Activated CD4-positive, alpha-beta T cell treated with anti-CD3 and anti-CD28 coated beads, Interleukin-2, amount 50 U/mL, for 48 hours (primary cell): ENCODE data around the gene MECR.

Experiments
- DNase-seq, 2 experiments: peaks; one replicate each; pipeline ENCODE4 v3.0.0-alpha.2; 2020

Gene MECR

DNA sequence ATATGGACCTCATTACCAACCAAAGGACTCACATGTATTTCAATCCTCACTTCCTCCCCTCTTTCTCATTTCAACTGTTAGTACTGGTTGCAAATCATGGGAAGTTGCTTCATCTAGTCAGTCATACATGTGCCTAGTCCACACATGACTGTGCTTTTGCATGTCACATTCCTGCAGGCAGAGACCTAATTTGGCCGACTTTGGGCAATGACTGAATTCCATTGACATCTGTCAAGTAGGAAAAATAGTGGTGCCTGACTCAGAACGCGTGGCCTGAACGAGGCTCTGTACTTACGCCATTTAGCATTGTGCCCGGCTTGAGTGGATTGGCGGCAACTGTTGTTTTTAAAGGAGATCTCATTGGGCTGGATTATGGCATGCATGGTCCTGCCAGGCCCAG is 23.6 kb upstream of the MECR start:
- DNase-seq, result no peak

GRCh38 chr1:29253180-29253579 is 22.4 kb upstream of the MECR start:
- DNase-seq, result no peak

DNA sequence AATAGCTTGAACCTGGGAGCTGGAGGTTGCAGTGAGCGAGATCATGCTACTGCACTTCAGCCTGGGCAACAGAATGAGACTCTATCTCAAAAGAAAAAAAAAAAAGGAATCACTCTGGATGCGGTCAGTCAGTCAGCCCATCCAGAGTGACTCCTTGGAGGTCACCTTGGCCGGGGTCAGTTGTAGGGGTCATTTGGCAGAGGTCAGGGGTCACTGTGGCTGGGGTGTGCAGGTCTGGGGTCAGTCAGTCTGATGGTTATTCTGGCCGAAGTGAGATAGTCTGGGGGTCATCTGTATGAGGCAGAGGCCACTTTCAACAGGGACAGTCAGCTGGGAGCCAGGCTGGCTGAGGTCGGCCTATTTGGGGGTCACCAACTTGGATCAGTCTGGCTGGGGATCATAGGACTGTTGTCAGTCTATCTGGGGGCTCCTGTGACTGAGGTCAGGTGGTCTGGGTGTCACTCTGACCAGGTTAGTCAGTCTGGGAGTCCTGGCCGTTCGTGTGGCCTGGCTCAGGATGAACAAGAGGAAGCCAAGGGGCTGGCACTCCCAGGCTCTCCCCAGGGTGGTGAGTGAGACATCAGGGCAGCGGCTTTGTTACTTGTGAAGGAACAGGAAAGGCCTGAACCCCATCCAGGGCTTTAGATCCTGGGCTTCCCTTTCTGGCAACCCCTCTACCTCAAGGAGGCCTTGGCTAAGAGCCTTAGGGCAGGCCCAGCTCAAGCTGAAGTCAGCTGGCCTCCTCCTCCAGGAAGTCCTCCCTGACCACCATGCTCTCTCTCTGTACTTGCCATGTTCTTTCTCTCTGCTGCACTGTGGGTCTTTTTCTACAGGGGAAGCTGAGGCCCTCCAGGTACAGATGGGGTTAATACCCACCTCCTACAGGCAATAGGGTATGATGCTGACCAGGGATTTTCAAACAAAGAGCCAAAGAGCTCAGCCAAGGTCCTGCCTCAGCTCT is 20.7 kb upstream of the MECR start:
- DNase-seq, result no peak

DNA sequence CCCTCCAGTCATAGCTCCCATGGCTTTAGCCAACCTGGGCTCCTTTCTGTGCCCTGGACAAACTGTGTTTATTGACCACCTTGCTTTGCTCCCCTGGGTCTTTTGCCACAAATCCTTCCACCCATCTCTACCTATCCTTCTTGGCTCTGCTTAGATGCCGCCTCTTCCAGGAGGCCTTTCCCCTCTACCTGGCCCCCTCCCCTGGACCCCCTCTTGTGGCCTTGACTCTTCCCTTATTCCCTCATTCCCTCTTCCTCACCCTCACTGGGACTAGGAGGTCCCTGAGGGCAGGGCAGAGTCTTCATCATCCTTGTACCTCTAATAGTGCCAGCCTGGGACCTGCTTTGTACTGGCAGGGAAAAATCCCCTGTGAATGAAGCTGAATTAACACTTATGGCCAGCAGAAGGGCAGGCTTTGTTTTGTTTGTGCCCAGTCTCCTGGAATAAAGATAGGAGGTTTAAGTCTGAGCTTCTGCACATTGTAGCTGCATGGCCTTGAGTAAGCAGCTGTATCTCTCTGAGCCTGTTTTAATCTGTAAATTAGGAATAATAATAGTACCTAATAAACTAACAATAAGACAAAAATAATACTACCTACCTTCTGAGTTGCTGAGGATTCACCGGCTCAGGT is 19.3 kb upstream of the MECR start:
- no peak for DNase-seq

DNA sequence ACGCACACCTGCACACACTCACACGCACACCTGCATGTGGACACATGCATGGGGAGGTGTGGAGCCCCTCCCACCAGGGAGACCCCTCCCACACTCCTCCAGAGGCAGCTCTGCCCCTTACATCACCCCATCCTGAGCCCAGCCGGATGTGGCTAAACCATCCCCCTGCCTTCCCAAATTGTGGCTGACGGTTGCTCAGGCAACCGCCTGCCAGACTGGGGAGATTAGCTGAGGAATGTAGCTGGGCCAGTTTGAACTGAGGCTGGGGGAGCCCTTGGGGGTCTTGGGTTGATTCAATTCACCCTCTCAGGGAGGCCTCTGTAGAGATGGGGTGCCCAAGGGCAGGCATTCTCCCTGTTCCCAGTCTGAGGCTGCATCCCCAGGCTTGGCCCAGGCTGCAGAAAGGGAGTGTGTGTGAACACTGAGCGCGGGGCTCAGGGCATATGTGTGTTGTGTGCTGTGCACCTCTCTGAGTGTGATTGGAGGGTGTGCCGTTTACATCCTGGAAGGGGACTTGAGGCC is 18.5 kb upstream of the MECR start:
- no peak for DNase-seq

DNA sequence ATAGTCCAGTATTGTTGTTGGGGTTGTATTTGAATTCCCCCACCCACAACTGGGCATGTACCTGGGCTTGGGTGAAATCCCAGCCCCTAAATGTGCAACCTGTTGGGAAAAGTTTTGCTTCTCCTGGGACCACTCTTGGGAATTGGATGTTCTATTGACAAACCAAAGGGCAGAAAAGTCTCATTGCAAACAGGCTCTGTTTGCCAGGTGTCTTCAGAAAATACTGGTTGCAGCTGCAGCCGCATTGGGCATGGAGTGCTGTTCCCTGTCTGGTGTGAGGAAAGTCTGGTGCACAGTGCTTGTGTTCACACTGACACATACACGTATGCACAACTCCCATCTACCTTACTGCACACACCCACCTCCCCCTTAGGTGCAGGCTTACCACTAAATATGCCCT is 17.7 kb upstream of the MECR start:
- no peak for DNase-seq

GRCh38 chr1:29247571-29248273 is 17.0 kb upstream of the MECR start:
- no peak for DNase-seq

DNA sequence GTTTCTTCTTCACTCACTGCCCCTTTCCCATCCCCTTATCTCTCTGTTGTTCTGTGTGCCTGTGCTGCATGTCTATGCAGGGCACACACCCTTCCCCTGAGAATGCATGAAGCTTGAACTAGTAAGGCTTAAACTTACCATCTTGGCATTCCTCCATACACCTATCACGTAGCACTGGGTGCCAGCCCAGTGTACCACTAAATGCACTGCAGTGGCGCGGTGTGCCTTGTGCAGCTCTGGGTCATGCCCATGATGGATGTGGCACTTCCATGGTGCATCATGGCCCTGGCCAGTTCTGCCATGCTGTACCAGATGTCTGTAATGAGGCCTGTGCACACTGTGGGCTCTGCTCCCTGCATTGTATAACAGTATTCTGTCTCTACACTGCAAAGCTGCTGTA is 16.3 kb upstream of the MECR start:
- DNase-seq, result no peak

GRCh38 chr1:29245876-29246275 is 15.1 kb upstream of the MECR start:
- no peak for DNase-seq

DNA sequence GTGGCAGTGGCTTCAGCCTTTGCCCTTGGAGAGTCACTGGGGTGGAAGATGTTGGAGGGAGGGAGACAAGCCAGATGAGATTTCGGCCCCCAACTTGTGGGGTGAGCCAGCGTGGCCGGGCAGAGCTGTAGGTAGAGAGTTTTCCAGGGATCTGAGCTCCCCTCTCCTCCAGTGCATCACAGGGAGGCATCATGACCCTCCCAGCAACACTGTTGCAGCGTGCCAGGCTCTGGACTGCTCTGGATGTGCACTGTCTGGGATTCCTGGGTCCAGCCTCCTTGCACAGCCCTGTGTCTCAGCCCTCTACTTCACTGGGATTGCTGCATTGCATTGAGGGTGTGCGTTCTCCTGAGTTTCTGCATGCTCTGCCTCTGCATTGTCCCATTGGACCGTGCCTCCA is 14.5 kb upstream of the MECR start:
- DNase-seq, result no peak

DNA sequence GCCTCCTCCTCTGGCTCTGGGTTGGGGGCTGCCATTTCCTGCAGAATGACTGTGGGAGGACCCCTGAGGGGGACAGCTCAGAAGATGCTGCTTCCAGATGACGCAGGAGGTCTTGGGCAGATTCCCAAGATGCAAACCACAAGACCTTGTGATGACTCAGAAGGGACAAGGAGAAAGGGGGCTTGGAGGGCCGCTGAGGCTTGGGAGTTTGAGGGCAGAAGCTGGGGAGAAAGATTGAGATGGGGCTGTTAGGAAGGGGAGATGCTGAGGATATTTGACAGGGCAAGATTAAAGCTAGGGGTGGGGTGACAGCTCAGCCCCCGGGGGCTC is 13.1 kb upstream of the MECR start:
- DNase-seq, result no peak

GRCh38 chr1:29243023-29243870 is 12.5 kb upstream of the MECR start:
- no peak for DNase-seq

GRCh38 chr1:29240986-29241385 is 10.3 kb upstream of the MECR start:
- DNase-seq, result no peak

GRCh38 chr1:29240400-29240837 is 9.7 kb upstream of the MECR start:
- no peak for DNase-seq

- no peak for DNase-seq
Observed at GRCh38 chr1:29239142-29239541, 8.4 kb upstream of the MECR start.

DNA sequence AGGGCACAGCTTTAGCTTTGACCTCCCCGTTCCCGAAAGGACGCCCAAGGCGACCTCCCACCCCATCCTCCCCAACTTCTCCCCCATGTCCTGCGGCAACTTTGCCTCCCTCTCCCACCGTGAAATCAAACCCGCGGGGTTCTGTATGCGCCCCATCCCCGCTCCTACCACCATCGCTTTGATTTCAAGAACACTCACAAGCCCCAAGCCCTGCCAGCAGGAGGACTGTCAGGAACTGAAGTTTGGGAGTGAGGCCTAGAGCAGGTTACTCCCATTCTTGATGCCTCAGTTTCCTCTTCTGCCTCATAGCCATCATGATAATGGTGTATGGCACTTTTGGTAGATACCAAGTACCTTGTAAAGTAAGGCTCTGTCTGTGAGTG is 7.9 kb upstream of the MECR start:
- DNase-seq, result no peak

- peak; percentile 10 to 21 for DNase-seq
Observed at GRCh38 chr1:29237852-29238619, 7.3 kb upstream of the MECR start.

- peak; percentile 9 to 20 for DNase-seq
Observed at GRCh38 chr1:29237129-29237821, 6.5 kb upstream of the MECR start.

- peak in 1 of 2 experiments; percentile 19 for DNase-seq
Observed at GRCh38 chr1:29236712-29237128, 6.0 kb upstream of the MECR start.

GRCh38 chr1:29235955-29236711 is 5.4 kb upstream of the MECR start, which contains the start of gene PTPRU:
TSS of gene PTPRU (plus strand) at chr1:29236522. CDS start at chr1:29236645, 123 bp downstream.
- DNase-seq, result peak; percentile 82 to 84
